ENCODE measurements around the gene PSIP1. TPM values are rescaled to one million over a fixed set of nuclear protein-coding genes. Genes with fewer than 3 reads are reported as not detected.
A peak's percentile ranks its signal among the peaks of the same experiment; 100 is the strongest.

PSIP1 gene
- total and polyA plus RNA-seq, 9 of the 15 experiments (the other 6 are each of a cell fraction or from before 2014, with no cell fraction given) = 18.8 to 119 (median 59.9) TPM

GRCh38 chr9:15438891-15439290 lies 71.9 kb downstream of the PSIP1 start:
- Histone ChIP-seq H3K36me3 (ENCODE audit: control insufficient read depth, insufficient read depth, low read length) (peaks cover 45% of the 10 kb centered on the region; the same call in 2 of the 3 replicates), H3K9me3 (replicated peaks; ENCODE audit: control insufficient read depth, insufficient read depth, low read depth, low read length) (no peaks in the 10 kb centered on the region), H3K9me1 (ENCODE audit: control insufficient read depth, insufficient read depth, low read length) (peaks cover 2% of the 10 kb centered on the region), H3K4me3 (no peak overlapping the region), H3K9ac (ENCODE audit: insufficient read depth in 1 of 2, low read depth in 2 of 2, low read length in 2 of 2) (no peak overlapping the region), H3K27me3 (ENCODE audit: control insufficient read depth in 2 of 2, insufficient read depth in 2 of 2, low read length in 2 of 2) (no peaks in the 10 kb centered on the region), H2AFZ (ENCODE audit: low read depth, low read length) (no peak overlapping the region), H3K27ac (ENCODE audit: extremely low read depth, low read depth, low read length) (no peak overlapping the region), H3K4me1 (replicated peaks in 1 of 2; ENCODE audit: control insufficient read depth in 2 of 2, insufficient read depth in 2 of 2, low read length in 2 of 2) (no peaks in the 10 kb centered on the region), H3K4me2 (ENCODE audit: insufficient read depth, low read length) (no peak overlapping the region), H4K20me1 (replicated peaks; ENCODE audit: control insufficient read depth, insufficient read depth, low read length) (no peaks in the 10 kb centered on the region), H3K79me2 (ENCODE audit: control insufficient read depth, insufficient read depth, low read length) (peaks cover 41% of the 10 kb centered on the region)
- 98% methylated on average over 6 of the region's 7 CpGs for WGBS (ENCODE audit: insufficient coverage, low coverage, missing lambda C conversion rate)
- ATAC-seq (no peak), DNase-seq (ENCODE audit: extremely low read depth in 1 of 4, low spot score in 3 of 4) (no peak), FAIRE-seq (no peak)
- ChIA-PET CTCF (ENCODE audit: low intra/inter-chr PET ratio) (no interaction called here), POLR2A (no interaction called here)
- no TSS peak for BruUV-seq (replicated peaks)
- intact Hi-C loops (cut with micrococcal nuclease) (no loop called here), in situ Hi-C loops (cut with MboI) (no loop called here)
- TF ChIP-seq NR4A1 (CRISPR knock-in tag; IDR thresholded peaks at IDR 0.05) (no peak), NR4A1 (tag; IDR thresholded peaks at IDR 0.05) (no peak), ZBTB33 (CRISPR knock-in tag; IDR thresholded peaks at IDR 0.05) (peak; percentile 68; the same call in 1 of the 2 replicates), ZNF121 (CRISPR knock-in tag; conservative IDR thresholded peaks at IDR 0.05) (peak; percentile 52; the same call in 1 of the 2 replicates)

GRCh38 chr9:15433661-15434060 lies 77.1 kb downstream of the PSIP1 start:
- Histone ChIP-seq H3K27ac (ENCODE audit: extremely low read depth, low read depth, low read length) (no peak overlapping the region), H3K4me1 (replicated peaks in 1 of 2; ENCODE audit: control insufficient read depth in 2 of 2, insufficient read depth in 2 of 2, low read length in 2 of 2) (no peaks in the 10 kb centered on the region), H4K20me1 (replicated peaks; ENCODE audit: control insufficient read depth, insufficient read depth, low read length) (no peaks in the 10 kb centered on the region), H2AFZ (ENCODE audit: low read depth, low read length) (no peak overlapping the region), H3K9me3 (replicated peaks; ENCODE audit: control insufficient read depth, insufficient read depth, low read depth, low read length) (no peaks in the 10 kb centered on the region), H3K9ac (ENCODE audit: insufficient read depth in 1 of 2, low read depth in 2 of 2, low read length in 2 of 2) (no peak overlapping the region), H3K4me2 (ENCODE audit: insufficient read depth, low read length) (no peak overlapping the region), H3K36me3 (ENCODE audit: control insufficient read depth, insufficient read depth, low read length) (peaks cover 51% of the 10 kb centered on the region; the same call in 2 of the 3 replicates), H3K9me1 (ENCODE audit: control insufficient read depth, insufficient read depth, low read length) (no peaks in the 10 kb centered on the region), H3K27me3 (ENCODE audit: control insufficient read depth in 2 of 2, insufficient read depth in 2 of 2, low read length in 2 of 2) (no peaks in the 10 kb centered on the region), H3K4me3 (no peak overlapping the region), H3K79me2 (ENCODE audit: control insufficient read depth, insufficient read depth, low read length) (peaks cover 71% of the 10 kb centered on the region)
- BruUV-seq (replicated peaks) = no TSS peak
- 86% methylated on average over 3 of the region's 3 CpGs for WGBS (ENCODE audit: insufficient coverage, low coverage, missing lambda C conversion rate)
- DNase-seq (ENCODE audit: extremely low read depth in 1 of 4, low spot score in 3 of 4) = no peak
- ChIA-PET CTCF (ENCODE audit: low intra/inter-chr PET ratio) (no interaction called here), POLR2A (no interaction called here)
- TF ChIP-seq ZKSCAN8 (CRISPR knock-in tag; IDR thresholded peaks at IDR 0.05) = no peak
- no peak for TF ChIP-seq ADNP (tag; IDR thresholded peaks at IDR 0.05)
- no peak for TF ChIP-seq ZFPM2 (CRISPR knock-in tag; IDR thresholded peaks at IDR 0.05)
- TF ChIP-seq POLR2H (tag; IDR thresholded peaks at IDR 0.05; ENCODE audit: low read depth) = no peak
- no peak for TF ChIP-seq ZNF121 (CRISPR knock-in tag; conservative IDR thresholded peaks at IDR 0.05)
- no peak for TF ChIP-seq CREB5 (CRISPR knock-in tag; IDR thresholded peaks at IDR 0.05)
- TF ChIP-seq E2F4 (CRISPR knock-in tag; IDR thresholded peaks at IDR 0.05; ENCODE audit: low read depth) = no peak
- ATAC-seq = no peak
- intact Hi-C loops (cut with micrococcal nuclease) (no loop called here), in situ Hi-C loops (cut with MboI) (no loop called here)
- no peak for FAIRE-seq

All from K562 (cell line).